ENCODE results near the gene TLE3. TPM values are rescaled to one million over a fixed set of nuclear protein-coding genes. Genes with fewer than 3 reads are reported as not detected.

TLE3 gene
- total RNA-seq, 2 donors from 2014 or later = 157 to 246 TPM

- Histone ChIP-seq H3K27me3 (replicated peaks; ENCODE audit: insufficient read depth) (no peaks in the 10 kb centered on the region), H3K4me3 (no peak overlapping the region), H3K4me1 (replicated peaks) (peaks cover 7% of the 10 kb centered on the region), H3K36me3 (peaks cover 15 to 22% of the 10 kb centered on the region in 2 donors), H3K9me3 (no peaks in the 10 kb centered on the region), H3K27ac (no peak overlapping the region)
- DNase-seq (ENCODE audit: low spot score) = no peak
- no peak for TF ChIP-seq POLR2AphosphoS5 (IDR thresholded peaks at IDR 0.05)
- 93% methylated on average over 7 of the region's 7 CpGs for WGBS
- intact Hi-C loops (cut with DNase I) = loop anchor here (2.0 kb wide), 1 partner anchor 33 kb away; the partner anchor contains the start of gene TLE3
Measured at GRCh38 chr15:70063980-70064379, 33.7 kb downstream of the TLE3 start.

GRCh38 chr15:70063261-70063925 is 34.3 kb downstream of the TLE3 start:
- H3K4me1 ChIP-seq (replicated peaks) = peaks cover 7% of the 10 kb centered on the region
- TF ChIP-seq POLR2A (IDR thresholded peaks at IDR 0.05) (no peak), CTCF (IDR thresholded peaks at IDR 0.05) (no peak), POLR2AphosphoS5 (IDR thresholded peaks at IDR 0.05) (no peak)

GRCh38 chr15:70062321-70062956 is 35.3 kb downstream of the TLE3 start:
- Histone ChIP-seq H3K4me1 (replicated peaks) (peaks cover 7% of the 10 kb centered on the region), H3K27me3 (replicated peaks; ENCODE audit: insufficient read depth) (no peaks in the 10 kb centered on the region), H3K4me3 (no peak overlapping the region), H3K9me3 (no peaks in the 10 kb centered on the region), H3K27ac (peak overlapping the region in 1 of 2 donors; percentile 41), H3K36me3 (peaks cover 29 to 34% of the 10 kb centered on the region in 2 donors)
- DNase-seq (ENCODE audit: low spot score) = peak; percentile 83
- peak in 1 of 4 experiments; percentile 7 for TF ChIP-seq CTCF (IDR thresholded peaks at IDR 0.05)
- TF ChIP-seq POLR2A (IDR thresholded peaks at IDR 0.05) = no peak
- peak; percentile 77 for TF ChIP-seq POLR2AphosphoS5 (IDR thresholded peaks at IDR 0.05)
- WGBS = 13% methylated on average over 29 of the region's 29 CpGs
- intact Hi-C loops (cut with DNase I) = loop anchor here (2.0 kb wide), 1 partner anchor 34 kb away; the partner anchor contains the start of gene TLE3

More at GRCh38 chr15:70063261-70063925, 34.3 kb downstream of the TLE3 start:
- no peak overlapping the region for H3K27ac ChIP-seq
- intact Hi-C loops (cut with DNase I) = loop anchor here (2.0 kb wide), 1 partner anchor 33 kb away; the partner anchor contains the start of gene TLE3
- DNase-seq (ENCODE audit: low spot score) = no peak
- H3K4me3 ChIP-seq = no peak overlapping the region
- H3K9me3 ChIP-seq = no peaks in the 10 kb centered on the region
- H3K27me3 ChIP-seq (replicated peaks; ENCODE audit: insufficient read depth) = no peaks in the 10 kb centered on the region
- WGBS = 80% methylated on average over 17 of the region's 17 CpGs
- peaks cover 21 to 25% of the 10 kb centered on the region in 2 donors for H3K36me3 ChIP-seq

- Histone ChIP-seq H3K4me1 (replicated peaks) (peaks cover 7% of the 10 kb centered on the region), H3K4me3 (no peak overlapping the region), H3K9me3 (no peaks in the 10 kb centered on the region), H3K27ac (no peak overlapping the region), H3K27me3 (replicated peaks; ENCODE audit: insufficient read depth) (no peaks in the 10 kb centered on the region), H3K36me3 (peaks cover 35 to 41% of the 10 kb centered on the region in 2 donors)
- no peak for TF ChIP-seq CTCF (IDR thresholded peaks at IDR 0.05)
- TF ChIP-seq POLR2AphosphoS5 (IDR thresholded peaks at IDR 0.05) = no peak
- no peak for TF ChIP-seq POLR2A (IDR thresholded peaks at IDR 0.05)
- intact Hi-C loops (cut with DNase I) = loop anchor here (2.0 kb wide), 1 partner anchor 35 kb away; the partner anchor contains the start of gene TLE3
- no peak for DNase-seq (ENCODE audit: low spot score)
- 50% methylated on average over 15 of the region's 15 CpGs for whole genome bisulfite sequencing
Measured at GRCh38 chr15:70061696-70062270, 35.9 kb downstream of the TLE3 start.

GRCh38 chr15:70060993-70061305 is 36.8 kb downstream of the TLE3 start:
- no peak overlapping the region for H3K4me3 ChIP-seq
- WGBS = 90% methylated on average over 8 of the region's 8 CpGs
- H3K9me3 ChIP-seq = no peaks in the 10 kb centered on the region
- peaks cover 36 to 44% of the 10 kb centered on the region in 2 donors for H3K36me3 ChIP-seq
- peaks cover 7% of the 10 kb centered on the region for H3K4me1 ChIP-seq (replicated peaks)
- intact Hi-C loops (cut with DNase I) = no loop called here
- H3K27ac ChIP-seq = no peak overlapping the region
- no peak for TF ChIP-seq POLR2A (IDR thresholded peaks at IDR 0.05)
- no peak for TF ChIP-seq POLR2AphosphoS5 (IDR thresholded peaks at IDR 0.05)
- no peak for TF ChIP-seq CTCF (IDR thresholded peaks at IDR 0.05)
- H3K27me3 ChIP-seq (replicated peaks; ENCODE audit: insufficient read depth) = no peaks in the 10 kb centered on the region
- no peak for DNase-seq (ENCODE audit: low spot score)

Data from prostate gland (tissue), 2 donors.